NT2/D1 (cell line): Measurements from ENCODE around the gene ANXA10.

ENCODE experiments used
- DNase-seq: peaks from one replicate; pipeline ENCODE4 v3.0.0-alpha.2; 2011; ENCODE audit warnings: low read depth, low spot score
- H3K27me3 ChIP-seq: 2 replicates; pipeline ENCODE4 v1.6.0; 2011; ENCODE audit warnings: mild to moderate bottlenecking; ENCODE audit not compliant: insufficient read length, insufficient read depth
- H3K36me3 ChIP-seq: 2 replicates; pipeline ENCODE4 v1.6.1; 2011; ENCODE audit warnings: mild to moderate bottlenecking, low read length, mixed read lengths; ENCODE audit not compliant: insufficient read depth, insufficient read length
- H3K4me1 ChIP-seq: 2 replicates; pipeline ENCODE4 v1.5.1; 2011; ENCODE audit not compliant: insufficient read depth, insufficient read length
- H3K4me3 ChIP-seq: 2 replicates; pipeline ENCODE4 v1.5.1; 2011; ENCODE audit warnings: low read depth; ENCODE audit not compliant: insufficient read length
- H3K9ac ChIP-seq: 2 replicates; pipeline ENCODE4 v1.6.0; 2011; ENCODE audit warnings: low read depth; ENCODE audit not compliant: insufficient read length
- H3K9me3 ChIP-seq: 2 replicates; pipeline ENCODE4 v1.5.1; 2011; ENCODE audit warnings: mild to moderate bottlenecking, low read length; ENCODE audit not compliant: insufficient read depth
- SUZ12 ChIP-seq: IDR thresholded peaks from 2 replicates; pipeline ENCODE4 v1.6.1; 2011; ENCODE audit not compliant: insufficient read length, insufficient read depth; ENCODE audit errors: extremely low read depth
- YY1 ChIP-seq: IDR thresholded peaks from 2 replicates; pipeline ENCODE4 v1.6.1; 2011; ENCODE audit not compliant: insufficient read length, insufficient read depth
- ZNF274 ChIP-seq: IDR thresholded peaks from 2 replicates; pipeline ENCODE4 v1.6.1; 2011; ENCODE audit warnings: mild to moderate bottlenecking, low read depth, low read length

ANXA10 gene

DNA sequence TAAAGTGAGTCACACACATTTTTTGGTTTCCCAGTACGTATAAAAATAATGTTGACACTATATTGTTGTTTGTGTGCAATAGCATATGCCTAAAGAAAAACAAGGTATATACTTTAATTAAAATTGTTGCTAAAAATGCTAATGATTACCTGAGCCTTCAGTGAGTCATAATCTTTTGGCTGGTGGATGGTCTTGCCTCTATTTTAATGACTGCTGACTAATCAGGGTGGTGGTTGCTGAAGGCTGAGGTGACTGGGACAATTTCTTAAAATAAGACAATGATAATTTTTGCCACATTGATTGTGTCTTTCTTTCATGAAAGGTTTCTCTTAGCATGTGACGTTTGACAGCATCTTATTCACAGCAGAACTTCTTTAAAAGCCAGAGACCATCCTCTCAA lies 21.0 kb upstream of the ANXA10 start:
- Histone ChIP-seq H3K9me3 (no peaks in the 10 kb centered on the region), H3K27me3 (no peaks in the 10 kb centered on the region), H3K9ac (no peak overlapping the region), H3K4me3 (no peak overlapping the region), H3K4me1 (no peaks in the 10 kb centered on the region), H3K36me3 (no peaks in the 10 kb centered on the region)
- DNase-seq: no peak
- TF ChIP-seq ZNF274 (no peak), YY1 (no peak), SUZ12 (no peak)

DNA sequence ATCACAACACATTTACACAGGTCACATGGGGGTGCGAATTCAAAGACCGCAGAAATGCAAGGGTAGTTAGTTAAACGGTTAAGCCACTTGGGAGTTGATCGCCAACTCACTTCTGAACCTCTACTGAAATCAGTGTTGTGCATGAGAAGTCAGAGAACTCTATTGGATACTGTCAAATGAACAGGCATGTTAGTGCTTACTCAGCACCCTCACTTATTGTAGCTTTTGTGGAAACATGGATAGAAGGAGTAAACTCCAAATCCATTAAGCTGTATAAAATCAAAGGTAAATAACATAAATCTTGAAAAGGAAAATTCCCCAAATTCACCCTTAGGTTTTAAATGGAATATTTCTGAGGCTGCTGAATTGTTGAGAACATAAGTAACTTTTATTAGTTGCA lies 17.5 kb upstream of the ANXA10 start:
- no peak overlapping the region for H3K4me3 ChIP-seq

DNA sequence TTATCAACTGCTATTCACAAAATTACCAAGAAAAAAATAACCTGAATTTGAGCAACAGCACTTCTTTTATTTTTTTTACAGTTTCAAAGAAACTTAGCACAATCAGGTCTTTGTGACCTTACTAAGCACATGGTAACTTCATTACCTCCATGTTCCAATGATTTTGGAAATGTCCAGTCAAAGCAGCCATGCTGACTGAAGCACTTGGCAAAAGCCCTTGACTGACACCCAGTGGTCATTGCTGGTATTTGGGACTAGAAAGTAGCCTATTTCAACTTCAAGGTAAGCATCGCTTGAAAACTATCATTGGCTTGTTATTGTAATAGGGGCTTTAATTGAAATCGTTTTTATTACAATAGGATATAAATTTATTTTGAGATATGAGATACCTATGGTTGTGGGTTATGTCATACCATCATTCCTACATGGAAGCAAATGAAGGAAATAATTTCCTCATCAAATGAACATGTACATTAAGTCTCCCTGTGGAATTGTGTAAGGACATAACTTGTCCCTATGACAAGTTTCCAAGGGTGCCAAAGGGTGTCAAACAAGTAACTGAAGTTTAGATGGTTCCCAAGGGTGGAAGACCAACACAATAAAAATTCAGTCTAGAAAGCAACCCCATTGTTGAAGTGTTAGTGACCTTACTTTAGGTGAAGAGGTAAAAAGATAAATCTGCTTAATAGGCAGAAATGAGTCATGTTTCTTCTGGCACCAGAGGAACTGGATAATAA lies 15.2 kb upstream of the ANXA10 start:
- H3K4me3 ChIP-seq: no peak overlapping the region
- H3K9me3 ChIP-seq: no peaks in the 10 kb centered on the region
- no peaks in the 10 kb centered on the region for H3K4me1 ChIP-seq
- no peaks in the 10 kb centered on the region for H3K36me3 ChIP-seq
- TF ChIP-seq ZNF274 (no peak), YY1 (no peak), SUZ12 (no peak)
- H3K27me3 ChIP-seq: no peaks in the 10 kb centered on the region
- peak; percentile 43 for DNase-seq
- H3K9ac ChIP-seq: no peak overlapping the region

More for the DNA sequence above, 17.5 kb upstream of the ANXA10 start:
- TF ChIP-seq ZNF274: no peak
- no peak for TF ChIP-seq SUZ12
- no peak for TF ChIP-seq YY1
- no peaks in the 10 kb centered on the region for H3K27me3 ChIP-seq
- DNase-seq: no peak
- H3K9ac ChIP-seq: no peak overlapping the region
- H3K36me3 ChIP-seq: no peaks in the 10 kb centered on the region
- no peaks in the 10 kb centered on the region for H3K9me3 ChIP-seq
- H3K4me1 ChIP-seq: no peaks in the 10 kb centered on the region

DNA sequence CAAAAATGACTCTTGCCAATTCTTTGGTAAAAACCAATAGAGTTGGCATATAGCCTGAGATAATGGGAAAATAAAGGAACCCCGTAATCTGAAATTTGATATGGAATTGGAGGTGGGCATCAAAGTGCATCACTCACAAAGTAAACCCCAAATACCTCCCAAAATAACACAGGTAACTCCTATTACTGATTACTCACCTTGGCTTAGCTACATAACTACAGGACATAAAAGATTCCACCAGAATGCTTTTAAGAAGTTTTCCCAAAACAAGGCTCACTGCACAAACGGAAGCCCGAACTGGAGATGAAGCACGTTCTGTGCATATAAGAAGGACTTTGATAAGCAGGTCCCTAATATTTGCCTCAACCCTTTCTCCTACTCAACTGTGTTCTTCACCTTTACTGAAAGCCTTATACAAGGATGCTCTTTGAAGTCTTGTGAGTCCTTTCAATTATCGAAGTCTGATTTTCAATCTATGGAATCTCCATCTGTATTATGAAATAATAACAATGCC lies 14.6 kb upstream of the ANXA10 start:
- DNase-seq: no peak
- Histone ChIP-seq H3K27me3 (no peaks in the 10 kb centered on the region), H3K9ac (no peak overlapping the region), H3K9me3 (no peaks in the 10 kb centered on the region), H3K4me1 (no peaks in the 10 kb centered on the region), H3K4me3 (no peak overlapping the region), H3K36me3 (no peaks in the 10 kb centered on the region)
- TF ChIP-seq YY1: no peak
- no peak for TF ChIP-seq ZNF274
- TF ChIP-seq SUZ12: no peak

DNA sequence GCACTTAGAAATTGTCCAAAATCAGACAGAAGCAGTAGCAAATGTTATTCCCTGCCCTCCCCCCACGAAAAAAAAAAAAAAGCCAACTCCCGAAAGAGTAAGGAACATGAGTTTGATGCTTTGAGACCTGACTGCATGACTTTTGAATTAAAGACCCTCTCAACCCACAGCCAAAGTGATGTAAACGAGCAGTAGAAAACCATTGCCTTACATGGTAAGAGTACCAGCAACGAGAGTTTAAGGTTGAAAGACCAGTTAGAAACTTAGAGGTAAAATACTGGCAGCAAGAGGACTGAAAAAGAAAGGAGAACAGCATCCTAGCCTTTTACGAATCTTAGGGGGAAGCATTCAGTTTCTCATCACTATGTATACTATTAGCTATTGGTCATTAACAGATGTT lies 10.0 kb upstream of the ANXA10 start:
- H3K36me3 ChIP-seq: no peaks in the 10 kb centered on the region
- no peak for TF ChIP-seq SUZ12
- no peak for TF ChIP-seq YY1
- no peak for TF ChIP-seq ZNF274
- DNase-seq: no peak

DNA sequence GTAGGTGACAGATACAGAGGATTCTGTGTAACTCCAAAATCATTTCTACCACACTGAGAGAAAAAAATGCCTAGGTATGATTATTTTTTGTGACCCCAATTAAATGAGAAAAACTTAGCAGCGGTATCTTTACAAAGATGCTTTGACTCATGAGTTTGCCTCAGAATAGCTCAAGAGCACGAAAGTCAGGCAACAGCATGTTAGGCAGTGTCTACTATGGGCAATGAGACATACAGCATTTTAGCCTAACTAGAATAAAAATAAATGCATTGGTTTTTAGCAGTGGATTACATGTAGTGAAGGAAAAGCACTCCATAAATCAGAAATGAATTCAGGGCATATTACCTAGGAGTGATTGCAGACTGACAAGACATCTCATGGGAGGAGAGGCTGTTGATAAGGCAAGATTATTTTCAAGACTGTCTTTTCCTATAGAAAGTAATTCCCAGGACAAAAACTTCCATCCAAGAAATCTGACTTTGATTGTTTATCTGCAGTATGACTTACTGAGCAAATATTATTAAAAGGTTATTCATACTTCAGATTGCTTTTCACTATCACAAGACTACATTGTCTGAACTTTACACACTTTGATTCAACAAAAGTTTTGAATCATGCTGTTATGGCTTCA lies 3.6 kb downstream of the ANXA10 start:
- no peaks in the 10 kb centered on the region for H3K36me3 ChIP-seq
- no peak for TF ChIP-seq YY1
- no peak for TF ChIP-seq ZNF274
- no peak for TF ChIP-seq SUZ12
- no peak overlapping the region for H3K4me3 ChIP-seq
- no peaks in the 10 kb centered on the region for H3K4me1 ChIP-seq
- H3K9me3 ChIP-seq: no peaks in the 10 kb centered on the region
- H3K27me3 ChIP-seq: no peaks in the 10 kb centered on the region
- DNase-seq: no peak
- H3K9ac ChIP-seq: no peak overlapping the region

More for the DNA sequence above, 10.0 kb upstream of the ANXA10 start:
- H3K4me3 ChIP-seq: no peak overlapping the region
- no peaks in the 10 kb centered on the region for H3K9me3 ChIP-seq
- H3K4me1 ChIP-seq: no peaks in the 10 kb centered on the region
- no peaks in the 10 kb centered on the region for H3K27me3 ChIP-seq
- H3K9ac ChIP-seq: no peak overlapping the region

DNA sequence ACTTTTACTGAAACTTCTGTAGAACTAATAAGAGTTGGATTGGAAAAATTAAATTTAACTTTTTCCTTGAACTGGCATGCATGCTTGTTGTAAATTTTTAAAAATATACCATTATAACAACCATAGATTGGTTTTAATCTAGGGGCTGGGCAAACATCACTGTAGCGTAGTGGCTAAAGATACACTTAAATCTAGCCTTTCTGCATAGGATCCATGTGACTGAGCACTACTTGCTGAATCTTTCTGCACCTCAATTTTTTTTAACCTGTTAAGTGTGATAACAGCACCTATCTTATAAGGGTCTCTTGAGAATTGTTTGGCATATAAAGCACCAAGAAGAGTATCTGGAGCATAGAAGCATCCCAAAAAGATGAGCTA lies 4.1 kb downstream of the ANXA10 start:
- no peak overlapping the region for H3K9ac ChIP-seq
- H3K4me3 ChIP-seq: no peak overlapping the region
- no peaks in the 10 kb centered on the region for H3K9me3 ChIP-seq
- no peaks in the 10 kb centered on the region for H3K27me3 ChIP-seq
- no peaks in the 10 kb centered on the region for H3K4me1 ChIP-seq
- no peak for DNase-seq
- TF ChIP-seq ZNF274: no peak
- no peak for TF ChIP-seq SUZ12
- TF ChIP-seq YY1: no peak
- H3K36me3 ChIP-seq: no peaks in the 10 kb centered on the region
